HG02885 (cell line): ENCODE data around the gene VGLL1.

Source experiments
- ATAC-seq: cut with Tn5 transposase; IDR thresholded peaks from one replicate; pipeline ENCODE4 v1.9.1; 2021; ENCODE audit warnings: mild to moderate bottlenecking; ENCODE audit not compliant: unreplicated experiment, poor library complexity

VGLL1 gene

GRCh38 chrX:136531951-136532350, at the start of gene VGLL1:
Gene VGLL1 (plus strand): TSS chrX:136532215. CDS start chrX:136536021, 3,806 bp downstream.
- no peak for ATAC-seq

GRCh38 chrX:136487647-136488046, 44.4 kb upstream of the VGLL1 start, which contains the start of gene BRS3:
Gene BRS3 (plus strand): TSS chrX:136487947. CDS start chrX:136488115, 168 bp downstream.
- ATAC-seq: no peak

GRCh38 chrX:136488706-136489105, 43.3 kb upstream of the VGLL1 start:
- no peak for ATAC-seq

GRCh38 chrX:136491832-136492231, 40.2 kb upstream of the VGLL1 start:
- ATAC-seq: no peak

- ATAC-seq: no peak
Observed at GRCh38 chrX:136493011-136493410, 39.0 kb upstream of the VGLL1 start.

- no peak for ATAC-seq
Observed at GRCh38 chrX:136495043-136495442, 37.0 kb upstream of the VGLL1 start.

GRCh38 chrX:136496186-136496763, 35.7 kb upstream of the VGLL1 start:
- peak; percentile 1 for ATAC-seq

- ATAC-seq: peak; percentile 81
Observed at GRCh38 chrX:136496764-136497555, 35.1 kb upstream of the VGLL1 start.

- no peak for ATAC-seq
Observed at GRCh38 chrX:136497556-136498052, 34.4 kb upstream of the VGLL1 start, which contains the start of gene HTATSF1. Gene HTATSF1 (plus strand): TSS chrX:136497592. CDS start chrX:136497685, 93 bp downstream.

- no peak for ATAC-seq
Observed at GRCh38 chrX:136519069-136519468, 12.9 kb upstream of the VGLL1 start.

- no peak for ATAC-seq
Observed at GRCh38 chrX:136523770-136524169, 8.2 kb upstream of the VGLL1 start.

- no peak for ATAC-seq
Observed at GRCh38 chrX:136525738-136526606, 6.0 kb upstream of the VGLL1 start.

GRCh38 chrX:136528645-136529315, 3.2 kb upstream of the VGLL1 start:
- no peak for ATAC-seq

- no peak for ATAC-seq
Observed at GRCh38 chrX:136529795-136530194, 2.2 kb upstream of the VGLL1 start.

GRCh38 chrX:136534131-136534530, 2.1 kb downstream of the VGLL1 start:
- no peak for ATAC-seq

GRCh38 chrX:136538811-136539210, 6.8 kb downstream of the VGLL1 start:
- ATAC-seq: no peak

- no peak for ATAC-seq
Observed at GRCh38 chrX:136540226-136540625, 8.2 kb downstream of the VGLL1 start.

- ATAC-seq: no peak
Observed at GRCh38 chrX:136541294-136541693, 9.3 kb downstream of the VGLL1 start.

- ATAC-seq: no peak
Observed at GRCh38 chrX:136542281-136542680, 10.3 kb downstream of the VGLL1 start.

GRCh38 chrX:136546371-136546781, 14.4 kb downstream of the VGLL1 start:
- ATAC-seq: no peak
